HG03280 (cell line): ENCODE results near the gene KCNQ1OT1.

Source experiments
- ATAC-seq: cut with Tn5 transposase; IDR thresholded peaks from one replicate; pipeline ENCODE4 v1.9.1; 2021; ENCODE audit warnings: mild to moderate bottlenecking, moderate library complexity; ENCODE audit not compliant: unreplicated experiment

Gene KCNQ1OT1

GRCh38 chr11:2721210-2721916 lies 21.6 kb upstream of the KCNQ1OT1 start:
- no peak for ATAC-seq

DNA sequence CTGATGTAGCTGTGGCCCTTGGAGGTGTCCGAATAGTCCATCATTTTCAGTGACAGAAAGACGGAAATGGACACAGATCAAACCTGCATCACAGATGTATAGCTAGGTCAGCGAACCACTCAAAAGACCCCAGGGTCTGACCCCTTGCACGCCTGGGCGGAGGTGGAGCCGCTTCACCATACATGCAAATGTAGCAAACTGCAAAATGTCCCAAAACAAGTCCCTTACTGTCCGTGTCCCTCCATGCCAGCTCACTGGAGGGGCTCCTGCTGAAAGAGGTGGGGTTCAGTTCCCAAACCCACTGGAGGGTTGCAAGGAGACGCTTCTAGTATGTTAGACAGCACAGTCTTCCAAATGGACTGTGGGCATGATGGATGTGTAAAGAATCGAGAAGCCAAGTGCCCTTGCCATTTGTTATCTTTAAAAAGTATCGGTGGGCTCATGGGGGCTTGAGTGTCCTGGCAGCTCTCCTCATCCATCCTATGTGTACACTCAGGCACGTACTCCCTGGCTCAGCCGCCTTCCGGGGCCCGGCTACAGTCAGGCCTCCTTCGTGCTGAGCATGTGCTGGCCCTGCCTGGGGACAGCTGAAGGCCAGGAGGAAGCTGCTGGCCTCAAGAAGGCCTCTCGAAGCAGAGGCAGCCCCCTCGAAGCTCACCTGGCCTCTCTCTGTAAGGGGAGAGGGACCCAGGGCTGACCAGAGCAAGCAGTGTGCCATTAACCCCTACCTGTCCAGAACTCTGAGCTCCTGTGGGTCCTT lies 20.2 kb upstream of the KCNQ1OT1 start:
- ATAC-seq, result no peak

GRCh38 chr11:2718817-2719438 lies 19.1 kb upstream of the KCNQ1OT1 start:
- no peak for ATAC-seq

DNA sequence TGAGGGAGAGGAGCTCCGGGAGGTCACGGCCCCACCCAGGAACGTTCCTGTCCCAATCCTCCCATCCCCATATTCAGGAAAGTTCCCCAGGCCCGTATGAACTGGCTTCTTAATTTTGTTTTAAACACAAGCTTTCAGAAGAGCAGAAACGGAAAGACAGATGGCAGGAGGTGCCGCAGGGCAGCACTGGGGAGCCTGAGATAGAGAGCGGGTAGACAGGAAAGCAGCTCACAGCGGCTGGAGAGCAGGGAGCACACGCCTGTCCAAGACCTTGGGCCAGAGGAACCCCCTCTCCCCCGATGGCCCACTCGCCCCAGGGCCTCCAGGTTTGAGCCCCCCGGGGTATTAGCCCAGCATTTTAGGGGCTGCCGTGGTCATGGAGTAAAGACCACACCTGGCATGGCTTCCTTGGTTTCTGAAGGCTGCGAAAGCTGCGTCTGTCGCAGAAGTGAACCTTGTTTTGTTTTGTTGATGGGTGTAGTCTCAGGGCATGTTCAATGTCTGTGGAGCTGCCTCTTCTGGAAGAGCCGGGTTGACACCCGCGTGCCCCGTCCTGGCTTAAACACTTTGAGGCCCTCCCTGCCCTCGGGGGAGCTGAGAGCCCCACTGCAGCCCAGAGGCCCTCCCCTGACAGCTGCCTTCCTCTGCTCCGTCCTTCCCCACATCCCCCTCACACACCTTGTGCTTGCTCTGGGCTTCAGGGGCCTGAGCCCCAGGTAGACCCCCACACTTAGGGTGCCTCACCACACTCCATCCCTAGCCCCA lies 17.9 kb upstream of the KCNQ1OT1 start:
- no peak for ATAC-seq

DNA sequence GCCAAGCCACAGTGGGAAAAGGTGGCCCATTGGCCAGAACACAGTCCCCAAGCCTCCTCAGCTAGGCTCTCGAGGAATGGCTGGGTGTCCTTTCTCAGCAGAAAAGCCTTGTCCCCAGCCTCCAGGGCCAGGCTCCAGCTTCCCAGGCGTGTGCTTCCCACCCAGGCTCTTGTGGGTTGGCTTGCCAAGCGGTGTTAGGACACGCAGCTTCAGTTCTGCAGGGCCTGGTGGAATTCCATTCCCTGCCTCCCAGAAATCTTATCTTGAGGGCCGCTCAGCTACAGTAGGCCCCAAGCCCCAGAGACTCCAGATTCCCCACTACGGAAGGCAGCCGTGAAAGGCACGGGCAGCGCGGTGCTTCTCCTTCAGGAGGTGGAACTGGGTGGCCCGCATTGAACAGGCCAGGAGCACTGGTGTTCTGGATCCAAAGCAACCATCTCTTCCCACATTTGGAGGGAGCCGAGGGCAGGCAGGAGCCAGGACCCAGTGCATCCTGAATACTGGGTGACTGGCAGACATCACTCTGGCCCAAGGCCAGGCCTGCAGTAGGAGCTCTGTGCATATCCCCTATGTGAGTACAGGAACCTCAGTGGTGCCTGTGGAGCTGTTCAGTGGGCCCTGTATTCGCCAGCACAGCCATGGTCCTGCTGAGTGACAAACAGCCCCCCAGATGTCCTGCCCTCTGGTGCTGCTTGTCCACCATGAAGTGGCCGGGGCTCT lies 16.7 kb upstream of the KCNQ1OT1 start:
- no peak for ATAC-seq

GRCh38 chr11:2715716-2716350 lies 16.0 kb upstream of the KCNQ1OT1 start:
- ATAC-seq, result no peak

GRCh38 chr11:2714871-2715270 lies 15.1 kb upstream of the KCNQ1OT1 start:
- ATAC-seq, result no peak

DNA sequence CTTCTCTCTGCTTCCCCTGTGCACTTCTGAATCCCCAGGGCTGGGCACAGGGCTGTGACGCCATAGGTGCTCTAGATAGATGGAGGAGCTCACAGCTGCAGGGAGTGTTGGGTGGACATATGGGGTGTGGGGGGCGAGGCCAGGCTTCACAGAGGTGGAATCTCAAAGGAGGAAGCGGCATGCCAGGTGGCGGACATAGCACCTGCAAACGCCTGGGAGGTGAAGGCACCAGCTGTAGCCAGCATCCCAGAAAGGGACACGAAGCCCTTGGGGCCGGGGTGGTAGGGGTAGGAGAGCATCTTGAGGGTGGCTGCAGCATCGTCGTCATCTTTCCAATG lies 14.6 kb upstream of the KCNQ1OT1 start:
- no peak for ATAC-seq

GRCh38 chr11:2713661-2714462 lies 14.1 kb upstream of the KCNQ1OT1 start:
- ATAC-seq, result no peak

DNA sequence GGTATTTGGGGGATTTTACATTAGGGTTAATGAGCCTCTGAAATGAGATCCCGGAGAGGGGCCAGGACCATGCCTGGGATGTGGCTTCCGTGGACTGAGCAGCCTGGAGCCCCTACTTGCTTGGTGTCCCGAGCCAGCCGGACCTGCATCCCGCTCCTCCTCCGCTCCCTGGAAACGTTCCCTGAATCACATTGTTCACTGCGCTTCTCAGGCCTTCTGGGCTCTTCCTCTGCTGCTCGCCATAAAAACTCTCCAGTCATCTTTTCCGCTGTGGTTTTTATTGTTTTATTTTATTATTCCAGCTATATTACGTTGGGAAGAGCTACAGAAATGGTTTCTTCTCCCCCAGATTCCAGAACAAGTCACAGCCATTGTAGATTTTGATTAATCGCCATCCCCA lies 13.3 kb upstream of the KCNQ1OT1 start:
- no peak for ATAC-seq

DNA sequence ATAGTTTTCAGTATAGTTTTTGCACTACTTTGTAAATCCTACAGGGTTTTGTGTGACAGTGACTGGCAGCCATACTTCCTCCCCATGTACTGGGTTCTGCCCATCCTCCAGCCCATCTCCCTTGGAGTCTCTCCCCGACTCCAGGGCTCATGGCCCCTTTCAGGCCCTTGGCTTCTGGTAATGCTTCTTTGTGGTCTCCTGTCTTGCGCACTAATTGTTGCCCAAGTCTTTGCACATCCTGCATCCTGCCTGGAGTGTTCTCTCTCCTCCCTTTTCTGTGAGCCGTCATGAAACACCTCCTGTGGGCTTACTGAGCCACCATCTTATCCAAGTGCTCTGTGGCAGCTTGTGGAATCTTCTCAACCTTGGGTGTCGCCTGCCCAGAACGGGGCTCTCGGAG lies 11.4 kb upstream of the KCNQ1OT1 start:
- ATAC-seq, result no peak

DNA sequence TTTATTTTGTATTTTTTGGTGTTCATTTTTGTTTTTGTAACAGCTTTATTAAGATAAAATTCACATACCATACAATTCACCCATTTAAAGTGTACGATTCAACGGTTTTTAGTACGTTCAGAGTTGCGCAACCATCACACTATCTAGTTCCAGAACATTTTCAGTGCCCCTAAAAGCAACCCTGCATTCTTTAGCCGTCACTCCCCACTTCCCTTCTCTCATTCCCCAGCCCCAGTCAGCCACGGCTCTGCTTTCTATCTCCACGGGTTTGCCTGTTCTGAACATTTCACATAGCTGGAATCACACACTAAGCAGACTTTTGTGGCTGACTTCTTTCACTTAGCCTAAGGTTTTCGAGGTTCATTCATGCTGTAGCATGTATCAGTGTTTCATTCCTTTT lies 9.6 kb upstream of the KCNQ1OT1 start:
- no peak for ATAC-seq

DNA sequence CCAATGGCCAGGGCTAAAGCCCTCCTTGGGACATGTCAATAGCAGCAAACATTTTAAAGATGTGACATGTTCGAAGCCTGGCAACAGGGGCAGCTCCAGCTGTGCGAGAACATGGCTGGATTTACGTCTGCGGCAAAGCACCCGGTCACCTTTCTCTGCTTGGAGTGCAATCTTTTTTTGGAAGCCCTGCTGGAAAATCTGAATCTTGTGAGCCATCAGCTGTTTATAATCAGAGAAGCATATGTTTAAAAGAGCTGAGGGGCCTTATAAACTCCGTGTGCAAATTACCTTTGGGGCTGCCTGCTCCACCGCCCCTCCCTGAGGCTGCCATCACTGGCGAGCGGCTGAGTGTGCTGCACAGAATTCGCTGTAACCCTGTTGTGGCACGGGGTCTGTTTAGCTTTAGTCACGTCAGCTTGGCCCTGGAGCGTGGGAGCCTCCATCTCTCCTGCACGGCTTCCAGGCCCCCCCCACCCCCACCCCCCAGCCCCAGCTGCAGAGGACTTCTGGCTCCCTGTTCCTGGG lies 9.0 kb upstream of the KCNQ1OT1 start:
- no peak for ATAC-seq

GRCh38 chr11:2708151-2708581 lies 8.4 kb upstream of the KCNQ1OT1 start:
- ATAC-seq, result no peak

DNA sequence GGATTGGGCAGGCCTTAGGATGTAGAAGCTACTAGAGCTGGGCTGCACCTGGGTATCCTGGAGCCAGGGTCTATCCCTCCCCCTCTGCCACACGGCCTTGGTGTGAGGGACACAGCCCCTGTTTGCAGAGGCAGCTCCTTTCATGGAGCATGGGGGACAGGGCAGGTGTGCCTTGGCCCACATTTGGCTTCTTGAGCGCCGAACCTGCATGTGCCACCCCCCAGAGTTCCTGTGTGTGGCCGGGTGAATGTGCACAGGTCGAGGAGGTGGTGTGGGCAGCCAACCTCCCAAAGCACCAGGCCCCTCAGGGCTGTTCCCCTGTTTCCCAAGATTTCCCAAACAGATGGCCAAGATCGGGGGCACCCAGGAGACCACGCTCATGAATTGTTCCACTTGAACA lies 7.9 kb upstream of the KCNQ1OT1 start:
- no peak for ATAC-seq

GRCh38 chr11:2706321-2706720 lies 6.5 kb upstream of the KCNQ1OT1 start:
- ATAC-seq, result no peak

DNA sequence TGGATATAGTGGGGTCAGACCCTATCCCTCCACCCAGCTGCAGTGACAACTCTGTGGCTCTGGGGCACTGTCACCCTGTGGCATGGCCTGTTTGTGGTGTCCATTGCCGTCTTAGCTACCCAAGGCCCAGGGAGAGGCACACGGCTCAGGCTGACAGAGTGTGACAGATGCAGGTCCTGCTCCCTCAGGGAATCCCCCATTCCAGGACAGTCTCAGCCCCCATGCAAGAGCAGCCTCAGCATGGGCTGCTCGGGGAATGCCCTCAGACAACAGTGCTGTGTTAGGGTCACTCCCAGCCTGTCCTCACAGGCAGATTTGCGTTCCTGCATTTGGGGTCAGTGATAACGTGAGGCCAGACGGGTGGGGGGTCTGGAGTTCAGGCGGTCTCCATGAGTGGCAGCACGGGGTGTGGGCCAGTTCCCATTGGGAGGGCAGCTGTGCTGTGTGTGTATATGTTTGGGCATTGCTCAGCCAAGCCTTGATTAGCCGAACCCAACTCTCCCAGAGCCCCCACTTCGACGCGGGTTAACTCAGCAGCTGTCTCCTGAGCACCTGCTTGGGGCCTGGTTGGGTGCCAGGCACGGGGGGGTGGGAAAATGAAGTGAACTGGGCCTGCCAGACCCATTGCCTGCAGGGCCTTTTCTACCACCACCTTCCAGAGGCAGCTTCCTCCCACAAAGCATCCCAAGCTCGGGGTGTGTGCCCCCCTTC lies 5.3 kb upstream of the KCNQ1OT1 start:
- ATAC-seq, result no peak

GRCh38 chr11:2704356-2704755 lies 4.6 kb upstream of the KCNQ1OT1 start:
- ATAC-seq, result no peak
